ENCODE data around the gene RBM44.

GRCh38 chr2:237886685-237887481 lies 88.3 kb downstream of the RBM44 start:
- TF ChIP-seq POLR2AphosphoS5 (IDR thresholded peaks at IDR 0.05; ENCODE audit: borderline replicate concordance, low read depth, low read length) (no peak), EZH2 (IDR thresholded peaks at IDR 0.05) (no peak), FOXP2 (optimal IDR thresholded peaks at IDR 0.05; ENCODE audit: control extremely low read depth, extremely low read length, insufficient read depth) (no peak)
